SK-N-DZ (cell line): ENCODE measurements around the gene USP32. TPM values are rescaled to one million over a fixed set of nuclear protein-coding genes. Genes with fewer than 3 reads are reported as not detected.
"Not testable (repeated sequence)": the region's sequence is repeated elsewhere in the genome, so short reads cannot be mapped to it uniquely, and the experiment has no call there.

Experiments used
- DNase-seq: peaks from one replicate; pipeline ENCODE4 v3.0.0-alpha.2; 2015; ENCODE audit warnings: low spot score
- polyA plus RNA-seq, 2 experiments: library from polyadenylated mRNA; depleted of rRNA; stranded (reverse); fragments of >200 nt; gene quantifications; 2 replicates each; pipeline ENCODE4 v1.2.3, GENCODE V29; 2014

The USP32 gene, protein sequence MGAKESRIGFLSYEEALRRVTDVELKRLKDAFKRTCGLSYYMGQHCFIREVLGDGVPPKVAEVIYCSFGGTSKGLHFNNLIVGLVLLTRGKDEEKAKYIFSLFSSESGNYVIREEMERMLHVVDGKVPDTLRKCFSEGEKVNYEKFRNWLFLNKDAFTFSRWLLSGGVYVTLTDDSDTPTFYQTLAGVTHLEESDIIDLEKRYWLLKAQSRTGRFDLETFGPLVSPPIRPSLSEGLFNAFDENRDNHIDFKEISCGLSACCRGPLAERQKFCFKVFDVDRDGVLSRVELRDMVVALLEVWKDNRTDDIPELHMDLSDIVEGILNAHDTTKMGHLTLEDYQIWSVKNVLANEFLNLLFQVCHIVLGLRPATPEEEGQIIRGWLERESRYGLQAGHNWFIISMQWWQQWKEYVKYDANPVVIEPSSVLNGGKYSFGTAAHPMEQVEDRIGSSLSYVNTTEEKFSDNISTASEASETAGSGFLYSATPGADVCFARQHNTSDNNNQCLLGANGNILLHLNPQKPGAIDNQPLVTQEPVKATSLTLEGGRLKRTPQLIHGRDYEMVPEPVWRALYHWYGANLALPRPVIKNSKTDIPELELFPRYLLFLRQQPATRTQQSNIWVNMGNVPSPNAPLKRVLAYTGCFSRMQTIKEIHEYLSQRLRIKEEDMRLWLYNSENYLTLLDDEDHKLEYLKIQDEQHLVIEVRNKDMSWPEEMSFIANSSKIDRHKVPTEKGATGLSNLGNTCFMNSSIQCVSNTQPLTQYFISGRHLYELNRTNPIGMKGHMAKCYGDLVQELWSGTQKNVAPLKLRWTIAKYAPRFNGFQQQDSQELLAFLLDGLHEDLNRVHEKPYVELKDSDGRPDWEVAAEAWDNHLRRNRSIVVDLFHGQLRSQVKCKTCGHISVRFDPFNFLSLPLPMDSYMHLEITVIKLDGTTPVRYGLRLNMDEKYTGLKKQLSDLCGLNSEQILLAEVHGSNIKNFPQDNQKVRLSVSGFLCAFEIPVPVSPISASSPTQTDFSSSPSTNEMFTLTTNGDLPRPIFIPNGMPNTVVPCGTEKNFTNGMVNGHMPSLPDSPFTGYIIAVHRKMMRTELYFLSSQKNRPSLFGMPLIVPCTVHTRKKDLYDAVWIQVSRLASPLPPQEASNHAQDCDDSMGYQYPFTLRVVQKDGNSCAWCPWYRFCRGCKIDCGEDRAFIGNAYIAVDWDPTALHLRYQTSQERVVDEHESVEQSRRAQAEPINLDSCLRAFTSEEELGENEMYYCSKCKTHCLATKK (N-terminal part only)
- polyA plus RNA-seq (2014; cell fraction: cytosol; rRNA removed), result 20.0 and 23.0 TPM in 2 replicates
- 15.7 and 16.8 TPM in 2 replicates for polyA plus RNA-seq (2014; cell fraction: nucleus; rRNA removed)

DNA sequence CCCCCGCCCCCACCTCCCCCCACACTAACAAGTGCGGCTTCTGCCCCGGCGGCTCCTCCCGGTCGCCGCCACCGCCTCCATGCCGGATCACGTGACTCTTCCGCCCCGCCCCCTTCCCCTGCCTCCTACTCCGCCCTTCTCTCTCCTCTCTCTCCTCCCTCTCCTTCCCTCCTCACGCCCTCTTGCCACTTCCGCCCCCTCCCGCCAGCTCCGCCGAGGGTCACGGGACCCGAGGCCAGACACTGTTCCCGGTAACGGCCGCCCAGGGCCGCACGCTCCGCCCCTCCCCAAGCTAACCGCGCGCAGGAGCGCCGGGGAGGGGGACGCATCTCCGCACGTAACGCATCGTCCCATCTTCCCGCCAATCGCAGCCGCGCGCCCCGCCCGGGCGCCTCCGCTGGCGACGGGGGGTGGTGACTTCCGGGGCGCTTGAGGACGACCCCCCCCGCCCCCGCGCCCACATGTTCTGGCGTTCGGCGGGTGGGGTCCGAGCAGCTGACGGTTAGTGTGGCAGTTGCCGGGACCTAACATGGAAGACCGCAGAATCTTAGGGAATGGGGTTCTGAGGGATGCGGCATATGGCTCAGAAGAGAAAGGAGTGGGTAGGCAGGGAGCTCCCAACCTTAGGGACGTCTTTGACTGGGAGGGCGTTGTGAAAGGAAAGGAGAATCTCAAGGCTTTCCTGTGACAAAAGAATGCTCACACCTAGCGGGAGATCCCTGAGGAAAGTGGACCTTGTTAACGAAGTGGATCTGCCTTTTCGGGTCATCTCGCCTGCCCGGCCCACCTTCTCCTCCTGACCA lies at the start of gene USP32:
Gene USP32 (minus strand): TSS at position 92 of the 803 bp plus-strand sequence. CDS start 194 bp downstream, outside the sequence.
- peak; percentile 99 for DNase-seq

DNA sequence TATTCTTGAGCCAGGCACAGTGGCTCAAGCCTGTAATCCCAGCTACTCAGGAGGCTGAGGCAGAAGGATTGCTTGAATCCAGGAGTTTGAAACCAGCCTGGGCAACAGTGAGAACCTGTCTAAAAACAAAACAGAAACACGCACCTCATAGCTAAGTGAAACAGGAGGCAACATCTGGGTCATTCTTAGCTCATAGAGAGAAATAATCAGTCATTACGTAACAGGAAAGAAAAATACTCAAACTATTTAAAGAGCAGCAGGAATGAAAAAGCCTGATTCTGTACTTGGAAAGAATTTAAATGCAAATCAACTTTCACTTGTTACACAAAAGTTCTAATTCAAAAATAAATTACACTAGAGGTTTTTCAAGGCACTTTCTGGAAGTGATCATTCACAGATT lies 47.6 kb upstream of the USP32 start:
- DNase-seq, result no peak

DNA sequence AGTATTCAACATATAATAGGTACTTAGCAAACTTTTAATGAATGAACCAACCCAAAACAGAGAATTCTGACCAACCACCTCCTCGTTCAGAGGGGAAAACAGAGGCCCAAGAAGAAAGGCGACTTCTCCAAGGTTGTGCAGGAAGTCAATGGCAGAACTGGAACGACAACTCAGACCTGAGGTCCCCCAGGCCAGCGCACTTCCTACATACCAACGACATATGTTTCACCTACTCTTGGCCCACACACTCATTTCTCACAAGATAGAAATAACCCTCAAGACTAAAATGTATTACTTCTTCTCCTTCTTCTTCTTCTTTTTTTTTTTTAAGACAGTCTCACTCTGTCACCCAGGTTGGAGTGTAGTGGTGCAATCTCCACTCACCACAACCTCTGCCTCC lies 44.7 kb upstream of the USP32 start:
- DNase-seq, result no peak

DNA sequence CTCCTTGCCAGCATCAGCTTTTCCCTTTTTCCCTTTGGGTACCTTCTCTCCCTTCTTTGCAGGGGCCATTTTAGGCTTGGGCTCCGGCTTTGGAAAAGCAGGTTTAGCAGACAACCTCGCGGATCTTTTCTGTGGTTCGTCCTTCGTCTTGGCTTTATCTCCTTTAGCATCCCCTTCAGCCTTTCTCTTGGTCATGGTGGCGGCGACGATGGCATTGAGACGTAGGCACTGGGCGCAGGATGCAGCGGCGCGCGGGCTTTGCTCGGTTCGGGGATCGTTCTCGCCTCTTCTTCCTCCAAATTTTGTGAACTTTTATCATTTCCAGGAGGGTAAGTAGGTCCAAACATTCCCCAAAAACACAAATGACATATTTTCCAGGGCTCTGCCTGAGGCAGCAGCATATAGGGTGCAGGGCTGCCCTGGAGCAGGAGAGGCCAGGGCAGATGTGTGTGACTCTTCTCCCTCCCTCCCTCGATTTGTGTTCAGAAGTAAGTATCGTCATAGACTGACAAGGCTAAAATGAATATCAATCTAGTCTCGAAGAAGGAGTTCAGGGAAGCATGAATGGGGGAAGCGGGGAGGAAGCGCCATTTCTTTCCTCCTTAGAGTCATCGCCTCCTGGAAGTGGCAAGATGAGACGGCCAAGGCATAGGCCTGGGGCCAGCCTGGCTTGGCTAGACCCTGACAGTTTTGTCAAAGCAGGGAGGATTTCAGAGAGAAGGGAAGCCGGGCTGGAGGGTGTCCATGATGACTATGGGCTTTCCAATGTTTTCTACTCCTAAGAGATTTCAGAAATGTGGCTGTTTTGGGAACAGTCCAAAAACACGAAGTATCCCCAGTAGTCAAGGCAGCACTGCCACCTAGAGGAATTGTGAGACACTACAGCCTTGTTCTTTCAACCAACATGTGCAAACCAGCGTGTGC lies 43.6 kb upstream of the USP32 start:
- DNase-seq, result peak; percentile 80

DNA sequence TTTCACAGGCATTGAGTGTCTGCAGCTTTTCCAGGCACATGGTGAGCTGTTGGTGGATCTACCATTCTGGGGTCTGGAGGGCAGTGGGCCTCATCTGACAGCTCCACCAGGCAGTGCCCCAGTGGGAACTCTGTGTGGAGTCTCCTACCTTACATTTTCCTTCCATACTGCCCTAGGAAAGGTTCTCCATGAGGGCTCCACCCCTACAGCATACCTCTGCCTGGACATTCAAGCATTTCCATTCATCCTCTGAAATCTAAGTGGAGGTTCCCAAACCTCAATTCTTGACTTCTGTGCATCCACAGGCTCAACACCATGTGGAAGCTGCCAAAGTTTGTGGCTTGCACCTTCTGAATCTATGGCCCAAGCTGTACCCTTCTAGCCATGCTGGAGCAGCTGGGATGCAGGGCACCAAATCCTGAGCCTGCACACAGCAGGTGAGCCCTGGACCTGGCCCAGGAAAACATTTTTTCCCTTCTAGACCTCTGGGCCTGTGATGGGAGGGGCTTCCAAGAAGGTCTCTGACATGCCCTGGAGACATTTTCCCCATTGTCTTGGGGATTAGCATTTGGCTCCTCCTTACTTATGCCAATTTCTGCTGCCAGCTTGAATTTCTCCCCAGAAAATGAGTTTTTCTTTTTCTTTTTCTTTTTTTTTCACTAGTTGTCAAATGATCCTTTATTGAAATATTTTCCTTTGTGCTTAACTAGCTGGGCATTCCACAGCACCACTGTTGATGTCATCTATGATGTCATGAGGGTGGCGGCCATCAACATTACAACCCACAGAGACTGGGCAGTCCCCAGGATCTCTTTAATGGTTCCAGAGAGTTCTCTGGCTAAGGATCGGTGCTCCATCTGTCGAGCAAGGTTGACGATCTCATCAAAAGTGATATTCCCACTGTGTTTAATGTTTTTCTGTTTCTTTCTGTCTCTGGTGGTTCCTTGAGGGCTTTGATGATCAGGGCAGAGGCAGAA lies 41.4 kb upstream of the USP32 start:
- DNase-seq, result not testable (repeated sequence)

DNA sequence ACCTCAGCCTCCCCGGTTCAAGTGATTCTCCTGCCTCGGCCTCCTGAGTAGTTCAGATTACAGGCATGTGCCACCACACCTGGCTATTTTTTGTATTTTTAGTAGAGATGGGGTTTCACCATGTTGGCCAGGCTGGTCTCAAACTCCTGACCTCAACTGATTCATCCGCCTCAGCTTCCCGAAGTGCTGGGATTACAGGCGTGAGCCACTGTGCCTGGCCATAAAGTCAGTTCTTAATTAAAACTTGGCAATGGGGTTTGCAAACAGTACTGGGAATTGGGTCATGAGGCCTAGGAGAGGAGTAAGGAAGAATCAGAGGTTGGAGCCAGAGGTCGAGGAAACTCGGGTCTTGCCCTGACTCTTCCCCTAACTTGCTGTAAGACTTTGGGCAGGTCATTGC lies 38.6 kb upstream of the USP32 start:
- not testable (repeated sequence) for DNase-seq

DNA sequence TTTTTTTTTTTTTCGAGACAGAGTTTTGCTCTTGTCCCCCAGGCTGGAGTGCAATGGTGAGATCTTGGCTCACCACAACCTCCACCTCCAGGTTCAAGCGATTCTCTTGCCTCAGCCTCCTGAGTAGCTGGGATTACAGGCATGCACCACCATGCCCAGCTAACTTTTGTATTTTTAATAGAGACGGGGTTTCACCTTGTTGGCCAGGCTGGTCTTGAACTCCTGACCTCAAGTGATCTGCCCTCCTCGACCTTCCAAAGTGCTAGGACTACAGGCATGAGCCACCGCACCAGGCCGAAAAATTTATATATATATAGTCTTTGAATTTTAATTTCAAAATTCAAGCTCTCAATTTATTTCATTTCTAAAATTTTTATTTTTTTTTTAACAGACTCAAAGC lies 36.6 kb upstream of the USP32 start:
- not testable (repeated sequence) for DNase-seq

DNA sequence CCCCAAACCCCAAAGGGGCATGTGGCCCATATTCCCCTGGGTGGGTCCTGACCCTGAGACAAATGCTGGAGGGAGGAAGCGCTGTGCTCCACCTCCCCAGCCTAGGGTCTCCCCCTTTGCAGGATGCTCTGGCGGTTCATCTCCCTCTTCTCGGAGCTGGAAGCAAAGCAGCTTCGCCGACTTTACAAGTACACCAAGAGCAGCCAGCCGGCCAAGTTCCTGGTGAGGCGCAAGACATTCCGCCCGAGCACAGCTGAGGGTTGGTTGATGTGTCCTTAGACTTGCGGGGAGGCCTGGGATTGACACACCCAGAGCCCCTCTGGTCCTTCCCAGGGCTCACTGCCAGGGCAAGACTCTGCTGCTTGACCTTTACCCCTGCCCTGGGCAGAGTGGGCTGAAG lies 34.7 kb upstream of the USP32 start:
- DNase-seq, result no peak

DNA sequence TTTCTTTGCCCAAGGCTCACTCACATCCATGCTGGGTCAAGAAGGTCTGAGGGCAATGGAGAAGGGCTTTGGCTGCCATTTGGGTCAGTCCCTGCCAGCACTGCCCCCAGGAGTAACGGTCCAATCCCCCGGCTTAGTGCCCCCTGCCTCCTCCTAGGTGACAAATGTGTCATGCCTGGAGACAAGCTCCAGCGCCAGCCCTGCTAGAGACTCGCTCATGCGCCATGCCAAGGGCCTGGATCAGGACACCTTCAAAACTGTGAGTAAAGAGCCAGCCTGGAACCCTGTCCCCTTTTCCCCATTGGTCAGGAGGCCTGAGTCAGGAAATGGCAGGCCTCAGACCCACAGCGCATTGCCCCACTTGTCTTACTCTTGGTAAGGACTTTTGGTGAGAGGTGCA lies 33.7 kb upstream of the USP32 start:
- no peak for DNase-seq

DNA sequence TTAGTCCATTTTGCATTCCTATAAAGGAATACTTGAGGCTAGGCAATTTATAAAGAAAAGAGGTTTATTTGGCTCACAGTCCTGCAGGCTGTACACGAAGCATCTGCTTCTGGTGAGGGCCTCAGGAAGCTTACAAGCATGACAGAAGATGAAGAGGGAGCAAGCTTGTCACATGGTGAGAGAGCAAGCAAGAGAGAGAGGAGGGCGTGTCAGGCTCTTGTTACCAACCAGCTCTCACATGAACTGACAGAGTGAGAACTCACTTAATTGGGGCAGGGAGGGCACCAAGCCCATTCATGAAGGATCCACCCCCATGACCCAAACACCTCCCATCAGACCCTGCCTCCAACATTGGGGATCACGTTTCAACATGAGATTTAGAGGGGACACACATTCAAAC lies 31.9 kb upstream of the USP32 start:
- no peak for DNase-seq

DNA sequence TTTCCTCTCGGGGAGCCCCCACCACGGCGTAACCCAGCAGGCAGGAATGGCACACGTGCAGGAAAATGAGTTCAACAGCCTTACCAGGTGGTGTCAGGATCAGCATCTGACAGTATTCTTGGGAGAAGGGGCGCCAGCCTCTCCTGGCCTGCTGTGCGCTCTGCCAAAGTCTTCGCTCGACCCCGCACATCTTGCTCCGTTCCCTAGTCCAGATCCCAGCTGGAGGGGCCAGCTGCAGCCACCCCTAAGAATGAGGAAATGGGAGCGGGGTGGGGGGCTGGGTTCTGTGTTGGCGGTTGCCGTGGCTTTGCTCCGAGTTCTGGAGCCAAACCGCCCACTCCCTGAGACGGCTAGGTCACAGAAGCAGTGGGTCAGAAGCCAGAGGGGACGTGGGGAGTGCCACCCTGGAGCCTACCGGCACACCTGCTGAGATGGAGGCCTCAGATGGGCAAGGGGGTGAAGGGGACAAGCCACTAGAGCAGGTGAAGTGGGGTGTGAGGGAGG lies 30.3 kb upstream of the USP32 start, which contains the start of gene CHCT1:
Gene CHCT1 (plus strand): TSS at position 328 of the 504 bp plus-strand sequence. CDS start 104 bp downstream, at position 432.
- DNase-seq, result no peak

DNA sequence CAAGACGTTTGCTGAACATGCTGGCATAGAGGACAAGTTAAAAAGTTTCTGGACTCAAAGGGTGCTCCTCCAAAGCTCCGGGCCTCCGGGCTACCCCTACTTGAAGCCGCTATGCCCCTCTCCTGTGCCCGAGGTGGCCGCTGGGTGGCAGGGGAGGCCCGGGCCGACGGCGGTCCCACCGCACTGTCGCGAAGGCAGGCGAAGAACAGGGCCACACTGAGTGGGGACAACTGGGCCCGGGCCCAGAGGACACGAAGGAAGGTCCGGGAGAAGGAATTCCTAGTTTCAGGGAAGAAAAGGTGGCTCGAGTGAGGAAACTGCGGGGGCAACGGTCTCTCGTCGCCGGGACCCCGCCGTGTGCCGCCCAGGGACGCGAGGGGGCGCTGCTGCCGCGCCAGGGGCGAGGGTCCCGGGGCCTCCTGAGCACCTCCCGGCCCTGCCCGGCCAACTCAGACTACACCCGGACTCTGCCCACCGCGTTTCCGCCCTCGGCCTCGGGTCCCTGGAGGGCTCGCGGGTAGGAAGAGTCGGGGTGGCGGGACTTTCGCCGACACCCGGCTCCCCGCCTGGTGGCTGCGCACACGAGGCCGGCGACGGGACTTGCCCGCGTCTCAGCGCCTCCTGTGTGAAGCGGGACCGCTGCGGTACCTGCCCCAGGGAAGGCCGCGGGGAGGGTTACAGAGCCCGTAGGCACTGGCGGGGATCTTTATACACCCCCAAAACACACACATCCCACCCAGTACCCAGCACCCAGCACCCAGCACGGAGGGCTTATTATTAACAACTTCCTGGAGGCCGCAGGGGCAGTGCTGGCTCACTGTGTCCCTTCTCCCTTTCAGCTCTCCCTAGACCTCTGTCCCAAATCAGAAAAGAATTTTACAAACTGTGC lies 29.6 kb upstream of the USP32 start:
- peak; percentile 35 for DNase-seq

DNA sequence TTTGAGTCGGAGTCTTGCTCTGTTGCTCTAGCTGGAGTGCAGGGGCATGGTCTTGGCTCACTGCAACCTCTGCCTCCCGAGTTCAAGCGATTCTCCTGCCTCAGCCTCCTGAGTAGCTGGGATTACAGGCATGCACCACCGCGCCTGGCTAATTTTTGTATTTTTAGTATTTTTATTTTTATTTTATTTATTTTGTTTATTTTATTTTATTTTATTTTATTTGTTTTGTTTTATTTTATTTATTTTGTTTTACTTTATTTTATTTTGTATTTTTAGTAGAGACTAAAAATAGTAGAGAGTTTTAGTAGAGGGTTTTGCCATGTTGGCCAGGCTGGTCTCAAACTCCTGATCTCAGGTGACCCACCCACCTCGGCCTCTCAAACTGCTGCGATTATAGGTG lies 27.9 kb upstream of the USP32 start:
- DNase-seq, result not testable (repeated sequence)

DNA sequence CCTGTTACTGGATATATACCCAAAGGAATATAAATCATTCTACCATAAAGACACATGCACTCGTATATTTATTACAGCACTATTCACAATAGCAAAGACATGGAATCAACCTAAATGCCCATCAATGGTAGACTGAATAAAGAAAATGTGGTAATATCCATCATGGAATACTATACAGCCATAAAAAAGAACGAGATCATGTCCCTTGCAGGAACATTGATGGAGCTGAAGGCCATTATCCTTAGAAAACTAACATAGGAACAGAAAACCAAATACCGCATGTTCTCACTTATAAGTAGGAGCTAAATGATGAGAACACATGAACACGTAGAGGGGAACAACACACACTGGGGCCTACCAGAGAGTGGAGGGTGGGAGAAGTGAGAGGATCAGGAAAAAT lies 27.1 kb upstream of the USP32 start:
- not testable (repeated sequence) for DNase-seq

DNA sequence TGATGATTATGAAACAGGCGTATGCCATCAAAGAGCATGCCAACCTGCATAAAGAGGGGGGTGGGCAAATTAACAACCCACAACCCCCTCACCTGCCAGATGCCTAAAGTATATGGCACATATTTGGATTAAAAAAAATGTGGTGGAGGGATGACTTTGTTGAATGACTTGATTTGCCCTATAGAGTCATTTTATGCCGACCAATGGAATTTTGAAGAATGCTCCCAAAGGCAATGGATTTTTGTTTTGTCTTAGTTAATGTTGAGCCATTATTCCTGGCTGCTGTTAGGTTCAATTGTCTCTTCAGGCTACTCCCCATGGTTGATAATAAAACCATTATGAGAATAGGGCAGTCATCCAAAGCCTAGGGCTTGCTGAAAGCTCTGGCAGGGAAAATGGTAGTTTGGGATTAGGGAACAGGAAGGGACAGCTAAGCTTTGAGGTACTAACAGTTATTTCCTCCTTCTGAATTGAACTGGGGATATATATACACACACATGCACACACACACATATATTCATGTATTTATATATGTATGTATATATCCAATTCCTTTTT lies 24.5 kb upstream of the USP32 start:
- no peak for DNase-seq

DNA sequence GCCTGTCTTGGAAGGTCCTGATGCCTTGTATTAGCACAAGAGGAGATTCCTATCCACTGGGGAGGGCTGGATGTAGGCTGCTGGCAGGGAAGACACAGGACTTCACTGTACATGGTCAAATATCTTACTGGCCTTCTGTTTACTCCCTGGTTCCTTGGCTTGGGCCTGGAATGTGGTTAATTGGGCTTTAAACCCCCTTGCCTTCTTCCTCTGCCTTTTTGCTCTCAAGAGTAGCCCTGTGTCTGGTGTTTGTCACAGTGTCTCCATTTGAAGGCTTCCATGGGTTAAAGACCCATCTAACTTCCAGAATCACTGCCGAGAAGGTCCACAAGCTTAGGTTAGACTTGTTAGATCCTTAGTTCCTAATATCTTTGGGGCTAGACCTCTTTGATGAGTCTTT lies 23.2 kb upstream of the USP32 start:
- no peak for DNase-seq

DNA sequence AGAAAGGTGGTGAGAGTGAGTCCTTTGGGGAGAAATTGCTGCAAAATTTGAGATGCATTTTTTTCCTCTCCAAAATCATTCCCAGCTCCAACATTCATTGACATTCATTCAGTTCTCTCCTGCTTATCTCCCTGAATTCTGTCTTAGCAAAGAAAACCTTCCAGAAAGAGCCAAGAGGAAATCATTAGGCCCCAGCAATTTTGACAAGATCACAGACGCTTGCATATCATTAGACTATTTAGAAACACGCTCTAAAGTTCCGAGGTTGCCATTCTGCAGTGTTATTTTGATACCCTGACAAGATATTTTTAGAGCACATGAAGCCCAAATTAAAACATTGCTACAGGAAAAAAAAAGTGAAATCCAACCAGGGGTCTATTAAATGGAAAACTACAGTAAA lies 20.8 kb upstream of the USP32 start:
- no peak for DNase-seq
